GM12873 (cell line): Measurements from ENCODE around the gene CCDC171.

Experiments used
- TF ChIP-seq, protein P1 (sequence below): IDR thresholded peaks from 2 replicates; pipeline ENCODE4 v1.5.1; 2012; ENCODE audit warnings: low read depth, mild to moderate bottlenecking, moderate library complexity, low read length, control low read depth; ENCODE audit not compliant: insufficient read depth; ENCODE audit errors: missing control alignments

Gene CCDC171

DNA sequence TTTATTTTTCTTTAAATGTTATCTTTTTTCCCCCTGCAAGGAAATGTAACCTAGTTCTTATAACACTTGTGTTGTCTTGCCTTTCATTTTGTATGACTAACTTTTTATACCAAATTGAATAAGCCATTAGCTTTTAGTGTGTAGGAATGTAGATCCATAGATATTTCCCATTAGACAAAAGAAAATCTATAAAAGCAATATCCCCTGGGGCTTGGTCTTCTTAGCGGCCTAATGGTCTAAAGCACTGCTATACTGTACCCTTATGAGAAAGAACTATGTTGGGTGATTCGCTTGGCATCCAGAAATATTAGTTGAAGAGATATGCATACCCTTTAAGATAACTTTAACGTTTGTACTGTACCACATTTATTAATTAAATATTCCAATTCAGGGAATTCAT is 289.2 kb downstream of the CCDC171 start:
- TF ChIP-seq, protein P1, sequence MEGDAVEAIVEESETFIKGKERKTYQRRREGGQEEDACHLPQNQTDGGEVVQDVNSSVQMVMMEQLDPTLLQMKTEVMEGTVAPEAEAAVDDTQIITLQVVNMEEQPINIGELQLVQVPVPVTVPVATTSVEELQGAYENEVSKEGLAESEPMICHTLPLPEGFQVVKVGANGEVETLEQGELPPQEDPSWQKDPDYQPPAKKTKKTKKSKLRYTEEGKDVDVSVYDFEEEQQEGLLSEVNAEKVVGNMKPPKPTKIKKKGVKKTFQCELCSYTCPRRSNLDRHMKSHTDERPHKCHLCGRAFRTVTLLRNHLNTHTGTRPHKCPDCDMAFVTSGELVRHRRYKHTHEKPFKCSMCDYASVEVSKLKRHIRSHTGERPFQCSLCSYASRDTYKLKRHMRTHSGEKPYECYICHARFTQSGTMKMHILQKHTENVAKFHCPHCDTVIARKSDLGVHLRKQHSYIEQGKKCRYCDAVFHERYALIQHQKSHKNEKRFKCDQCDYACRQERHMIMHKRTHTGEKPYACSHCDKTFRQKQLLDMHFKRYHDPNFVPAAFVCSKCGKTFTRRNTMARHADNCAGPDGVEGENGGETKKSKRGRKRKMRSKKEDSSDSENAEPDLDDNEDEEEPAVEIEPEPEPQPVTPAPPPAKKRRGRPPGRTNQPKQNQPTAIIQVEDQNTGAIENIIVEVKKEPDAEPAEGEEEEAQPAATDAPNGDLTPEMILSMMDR, result no peak

GRCh38 chr9:15843316-15843715 is 290.5 kb downstream of the CCDC171 start:
- TF ChIP-seq, protein P1, result no peak

DNA sequence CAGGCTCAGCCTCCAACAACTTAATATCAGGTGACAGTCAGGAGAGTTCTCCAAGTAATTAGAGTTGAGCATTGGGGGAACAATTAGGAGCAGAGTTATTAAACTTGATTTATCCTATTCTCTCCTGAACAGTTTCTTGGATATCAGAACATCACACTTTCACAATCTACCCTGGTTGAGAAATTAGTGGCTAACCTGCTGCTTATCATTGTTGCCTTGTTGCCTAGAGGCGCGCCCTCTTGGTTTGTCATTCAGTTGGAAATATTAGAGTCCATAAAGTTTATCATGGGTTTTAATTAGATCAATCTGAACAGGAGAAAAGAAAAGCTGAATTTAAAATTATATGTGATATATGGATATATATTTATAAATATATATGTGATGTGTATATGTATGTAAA is 291.1 kb downstream of the CCDC171 start:
- TF ChIP-seq, protein P1, result no peak

- TF ChIP-seq, protein P1, result no peak
Measured at GRCh38 chr9:15846611-15847010, 293.8 kb downstream of the CCDC171 start.

GRCh38 chr9:15849871-15850270 is 297.0 kb downstream of the CCDC171 start:
- TF ChIP-seq, protein P1, result no peak

GRCh38 chr9:15851766-15852165 is 298.9 kb downstream of the CCDC171 start:
- TF ChIP-seq, protein P1, result no peak

DNA sequence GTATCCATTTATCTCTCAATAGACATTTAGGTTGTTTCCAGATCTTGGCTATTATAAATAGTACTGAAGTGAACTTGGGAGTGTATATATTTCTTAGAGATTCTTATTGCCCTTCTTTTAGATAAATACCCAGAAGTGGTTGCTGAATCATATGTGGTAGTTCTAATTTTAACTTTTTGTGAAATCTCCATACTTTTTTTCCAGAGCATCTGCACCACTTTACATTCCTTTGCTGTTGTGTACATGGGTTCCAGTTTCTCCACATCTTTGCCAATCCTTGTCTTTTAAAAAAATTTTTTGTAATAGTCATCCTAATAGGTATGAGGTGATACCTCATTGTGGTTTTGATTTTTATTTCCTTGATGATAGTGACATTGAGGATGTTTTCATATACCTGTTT is 303.7 kb downstream of the CCDC171 start:
- TF ChIP-seq, protein P1, result no peak

GRCh38 chr9:15867334-15867733 is 314.5 kb downstream of the CCDC171 start:
- TF ChIP-seq, protein P1, result no peak
